IPS DF 6.9 (cell line): Measurements from ENCODE around the gene LTBP2.

Experiments
- DNase-seq: peaks from one replicate; pipeline ENCODE4 v3.0.0-alpha.2; 2013; ENCODE audit warnings: low read depth, low spot score
- H3K27ac ChIP-seq: one replicate; pipeline ENCODE4 v1.5.1; 2013; ENCODE audit warnings: low read length, control low read depth
- H3K27me3 ChIP-seq: 2 replicates; pipeline ENCODE4 v1.6.1; 2013; ENCODE audit warnings: mild to moderate bottlenecking, low read length; ENCODE audit not compliant: control insufficient read depth, insufficient read depth
- H3K36me3 ChIP-seq: 2 replicates; pipeline ENCODE4 v1.6.1; 2013; ENCODE audit warnings: low read length; ENCODE audit not compliant: control insufficient read depth, insufficient read depth
- H3K4me1 ChIP-seq: 2 replicates; pipeline ENCODE4 v1.6.1; 2013; ENCODE audit warnings: low read length; ENCODE audit not compliant: control insufficient read depth, insufficient read depth
- H3K4me3 ChIP-seq: 2 replicates; pipeline ENCODE4 v1.5.1; 2013; ENCODE audit warnings: mild to moderate bottlenecking, low read length
- H3K9me3 ChIP-seq: 2 replicates; pipeline ENCODE4 v1.6.1; 2013; ENCODE audit warnings: low read length, inconsistent platforms; ENCODE audit not compliant: control insufficient read depth, insufficient read depth
- WGBS: extraction: QIAGEN DNeasy Blood & Tissue Kit; methylation state at CpG from one replicate; pipeline ENCODE4 v1.1.7; 2013; ENCODE audit warnings: mixed read lengths, missing lambda C conversion rate; ENCODE audit not compliant: insufficient read length, insufficient coverage; 5-methylcytosine and 5-hydroxymethylcytosine counted together

Gene LTBP2

DNA sequence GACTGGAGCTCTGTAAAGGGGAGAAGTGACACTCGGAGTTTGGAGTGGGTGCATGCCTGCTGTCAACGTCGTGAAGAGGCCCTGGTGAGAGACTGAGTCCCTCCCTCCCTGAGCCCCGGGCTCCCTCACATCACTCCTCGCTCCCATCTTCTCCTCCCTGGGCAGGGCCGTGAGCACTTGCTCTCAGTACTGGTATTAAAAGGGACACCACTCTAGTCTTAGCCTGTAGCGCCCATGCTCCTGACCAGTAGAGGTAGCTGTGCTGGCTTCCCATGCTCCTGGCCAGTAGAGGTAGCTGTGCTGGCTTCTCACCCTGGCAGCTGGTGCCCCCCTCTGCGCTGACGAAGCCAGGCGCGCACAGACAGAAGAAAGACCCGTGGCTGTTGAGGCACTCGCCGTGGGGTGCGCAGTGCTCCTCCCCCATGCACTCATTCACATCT lies 103.7 kb downstream of the LTBP2 start:
- H3K27ac ChIP-seq = no peak overlapping the region
- no CpG with 5 or more reads among the region's 15 CpGs for WGBS
- no peak for DNase-seq
- no peaks in the 10 kb centered on the region; the same call in 1 of the 2 replicates for H3K36me3 ChIP-seq
- no peaks in the 10 kb centered on the region for H3K27me3 ChIP-seq
- H3K4me3 ChIP-seq = no peak overlapping the region
- no peaks in the 10 kb centered on the region for H3K9me3 ChIP-seq
- H3K4me1 ChIP-seq = peaks cover 3% of the 10 kb centered on the region

DNA sequence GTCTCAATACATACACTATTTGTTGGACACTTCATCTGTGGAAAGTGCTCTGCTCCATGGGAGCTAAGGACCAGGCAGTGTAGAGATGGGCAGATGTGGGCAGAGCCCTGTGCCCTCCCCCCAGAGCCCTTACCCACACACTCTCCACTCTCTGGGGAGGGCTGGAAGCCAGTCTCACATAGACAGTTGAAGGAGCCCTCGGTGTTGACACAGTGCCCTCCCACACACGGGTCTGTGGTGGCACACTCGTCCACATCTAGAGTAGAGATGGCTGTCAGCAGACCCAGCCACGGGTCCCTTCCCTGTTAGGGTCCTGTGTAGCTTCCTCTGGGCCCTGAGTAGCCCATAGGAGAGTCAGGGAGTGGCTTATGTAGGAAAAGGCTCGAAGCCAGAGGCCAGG lies 104.2 kb downstream of the LTBP2 start:
- H3K27me3 ChIP-seq = no peaks in the 10 kb centered on the region
- H3K27ac ChIP-seq = no peak overlapping the region
- H3K9me3 ChIP-seq = no peaks in the 10 kb centered on the region
- no peak for DNase-seq
- WGBS = no CpG with 5 or more reads among the region's 5 CpGs
- no peaks in the 10 kb centered on the region; the same call in 1 of the 2 replicates for H3K36me3 ChIP-seq
- H3K4me3 ChIP-seq = no peak overlapping the region
- peaks cover 3% of the 10 kb centered on the region for H3K4me1 ChIP-seq

DNA sequence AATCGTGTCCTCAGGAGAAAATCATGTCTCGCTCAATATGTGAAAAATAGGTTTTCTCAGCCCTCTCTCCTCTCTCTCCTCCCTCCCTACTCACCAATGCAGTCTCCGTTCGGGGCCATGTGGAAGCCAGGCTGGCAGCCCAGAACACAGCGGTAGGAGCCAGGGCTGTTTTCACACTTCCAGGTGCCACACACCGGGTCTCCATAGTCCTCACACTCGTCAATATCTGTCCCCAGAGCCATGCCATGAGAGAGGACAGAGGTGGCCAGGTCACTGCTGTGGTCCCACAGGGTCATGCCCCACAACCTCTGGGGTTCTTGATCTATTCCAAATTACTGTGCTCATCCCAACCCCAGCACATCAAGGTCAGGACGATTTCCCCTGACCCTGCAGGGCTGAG lies 105.0 kb downstream of the LTBP2 start:
- no peak overlapping the region for H3K27ac ChIP-seq
- no peak for DNase-seq
- H3K4me3 ChIP-seq = no peak overlapping the region
- peaks cover 3% of the 10 kb centered on the region for H3K4me1 ChIP-seq
- no CpG with 5 or more reads among the region's 8 CpGs for WGBS
- no peaks in the 10 kb centered on the region; the same call in 1 of the 2 replicates for H3K36me3 ChIP-seq
- H3K9me3 ChIP-seq = no peaks in the 10 kb centered on the region
- no peaks in the 10 kb centered on the region for H3K27me3 ChIP-seq

DNA sequence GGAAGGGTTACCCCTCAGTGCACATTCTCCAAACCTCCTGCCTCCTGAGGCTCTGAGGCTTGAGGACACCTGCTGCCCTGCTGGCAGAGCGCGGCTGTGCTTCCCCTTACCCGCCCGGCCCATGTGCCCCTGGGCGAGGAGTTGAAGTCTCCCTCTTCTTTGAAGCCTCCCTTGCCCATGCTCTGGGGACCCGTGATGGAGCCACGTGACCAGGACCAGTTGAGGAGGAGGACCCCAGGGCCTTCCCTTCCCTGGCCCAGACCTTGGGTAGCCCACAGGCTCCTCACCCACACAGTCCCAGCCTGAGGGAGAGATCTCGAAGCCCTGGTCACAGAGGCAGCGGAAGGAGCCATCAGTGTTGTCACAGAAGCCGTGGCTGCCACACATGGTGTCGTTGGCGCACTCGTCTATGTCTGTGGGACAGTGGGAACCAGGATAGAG lies 105.6 kb downstream of the LTBP2 start:
- Histone ChIP-seq H3K27me3 (no peaks in the 10 kb centered on the region), H3K4me1 (peaks cover 4% of the 10 kb centered on the region), H3K36me3 (no peaks in the 10 kb centered on the region; the same call in 1 of the 2 replicates), H3K9me3 (no peaks in the 10 kb centered on the region), H3K27ac (no peak overlapping the region), H3K4me3 (no peak overlapping the region)
- DNase-seq = no peak
- no CpG with 5 or more reads among the region's 13 CpGs for WGBS

DNA sequence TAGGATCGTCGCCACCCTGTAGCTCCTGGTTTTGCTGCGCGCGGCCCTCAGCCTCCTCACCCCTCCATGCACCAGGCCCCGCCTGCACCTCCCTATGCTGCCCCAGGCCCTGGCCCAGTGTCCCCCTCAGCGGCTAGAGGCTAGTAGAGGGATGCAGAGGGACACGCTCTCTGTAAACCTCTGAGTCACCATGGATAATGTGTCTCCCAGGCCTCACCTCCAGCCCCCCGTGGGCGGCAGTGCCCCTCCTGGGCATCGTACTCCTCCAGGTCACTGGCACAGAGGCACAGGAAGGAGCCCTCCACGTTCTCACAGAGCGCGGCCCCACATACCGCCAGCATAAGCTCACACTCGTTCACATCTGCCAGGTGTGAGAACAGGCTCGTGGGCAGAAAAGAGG lies 106.2 kb downstream of the LTBP2 start:
- Histone ChIP-seq H3K9me3 (no peaks in the 10 kb centered on the region), H3K27ac (no peak overlapping the region), H3K36me3 (no peaks in the 10 kb centered on the region; the same call in 1 of the 2 replicates), H3K4me1 (peaks cover 6% of the 10 kb centered on the region), H3K27me3 (no peaks in the 10 kb centered on the region), H3K4me3 (no peak overlapping the region)
- no peak for DNase-seq
- WGBS = no CpG with 5 or more reads among the region's 17 CpGs

DNA sequence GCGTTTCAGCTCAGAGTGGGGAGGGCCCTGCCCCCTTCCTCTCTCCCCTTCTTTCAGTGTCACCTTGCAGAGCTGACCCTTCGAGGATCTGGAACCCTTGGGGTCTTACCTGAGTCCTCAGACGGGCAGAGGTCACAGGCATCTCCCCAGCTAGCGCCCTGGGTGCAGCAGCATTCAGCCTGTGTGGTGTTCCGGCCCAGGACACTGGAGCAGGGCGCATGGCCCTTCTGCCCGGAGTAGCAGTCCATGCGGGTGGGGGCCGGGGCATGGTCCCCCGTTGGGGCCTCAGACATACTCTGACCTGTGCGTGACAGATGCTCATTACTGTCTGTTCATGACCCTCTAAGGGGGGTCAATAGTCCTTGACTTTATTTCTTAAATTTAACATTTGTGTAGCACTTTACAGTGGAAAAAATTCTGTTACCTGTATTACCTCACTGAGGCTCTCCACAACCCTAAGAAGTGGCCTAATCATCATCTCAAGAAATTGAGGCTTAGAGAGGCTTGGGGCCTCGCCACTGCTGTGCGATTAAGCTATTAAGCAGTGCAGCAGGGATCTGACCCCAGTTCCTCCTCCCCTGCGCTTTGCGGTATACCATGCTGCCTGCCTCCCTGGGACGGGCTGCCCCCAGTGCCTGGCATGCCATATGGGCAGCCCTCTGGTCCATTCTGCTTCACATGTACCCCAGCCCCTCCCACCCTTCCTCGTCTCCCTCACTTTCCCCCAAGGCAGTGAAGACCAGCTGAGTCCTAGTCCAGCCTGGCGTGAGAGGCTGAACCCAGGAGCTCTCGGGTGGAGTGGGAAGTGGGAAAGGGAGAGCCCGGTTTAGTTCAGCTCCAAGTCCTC lies 106.9 kb downstream of the LTBP2 start:
- WGBS = no CpG with 5 or more reads among the region's 20 CpGs
- Histone ChIP-seq H3K36me3 (no peaks in the 10 kb centered on the region; the same call in 1 of the 2 replicates), H3K4me1 (peaks cover 10% of the 10 kb centered on the region), H3K4me3 (no peak overlapping the region), H3K9me3 (no peaks in the 10 kb centered on the region), H3K27me3 (no peaks in the 10 kb centered on the region), H3K27ac (no peak overlapping the region)
- DNase-seq = no peak

DNA sequence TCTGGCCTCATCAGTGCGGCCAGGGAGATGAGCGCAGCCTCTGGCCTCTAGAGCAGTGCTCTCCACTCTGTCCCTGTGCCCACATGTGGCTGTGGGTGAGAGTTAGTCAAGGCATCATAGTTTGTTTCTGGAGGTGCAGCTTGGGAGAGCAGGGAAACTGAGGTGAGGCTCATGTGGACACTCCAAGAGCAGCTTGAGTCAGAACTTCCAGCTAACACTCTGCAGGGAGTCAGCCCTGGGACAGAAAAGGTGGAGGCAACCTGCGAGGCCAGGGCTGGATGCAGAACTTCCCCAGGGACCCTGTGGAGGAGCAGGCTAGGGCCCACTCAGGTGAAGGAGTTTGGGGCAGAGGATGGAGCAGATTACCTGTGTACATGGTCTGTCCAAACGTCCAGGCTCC lies 107.6 kb downstream of the LTBP2 start:
- Histone ChIP-seq H3K27me3 (no peaks in the 10 kb centered on the region), H3K4me3 (no peak overlapping the region), H3K36me3 (no peaks in the 10 kb centered on the region; the same call in 1 of the 2 replicates), H3K27ac (no peak overlapping the region), H3K9me3 (no peaks in the 10 kb centered on the region), H3K4me1 (peaks cover 10% of the 10 kb centered on the region)
- WGBS = no CpG with 5 or more reads among the region's 4 CpGs
- DNase-seq = no peak

DNA sequence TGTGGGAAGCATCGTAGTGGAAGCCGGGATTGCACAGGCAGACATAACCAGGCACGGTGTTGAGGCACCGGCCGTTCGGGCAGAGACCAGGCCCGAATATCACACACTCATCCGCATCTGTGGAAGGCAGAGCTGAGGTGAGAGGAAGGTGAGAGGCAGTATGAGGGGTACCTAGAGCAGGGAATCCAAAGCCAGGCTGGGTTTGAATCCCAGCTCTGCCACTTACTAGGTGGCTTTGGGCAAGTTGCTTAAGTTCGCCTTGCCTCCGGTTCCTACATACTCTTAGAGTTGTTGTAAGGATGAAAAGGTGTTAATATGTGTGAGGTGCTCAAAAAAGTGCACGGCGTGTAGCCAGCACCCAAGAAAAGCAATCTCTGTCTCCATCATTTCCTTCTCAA lies 108.1 kb downstream of the LTBP2 start:
- H3K9me3 ChIP-seq = no peaks in the 10 kb centered on the region
- peaks cover 10% of the 10 kb centered on the region for H3K4me1 ChIP-seq
- DNase-seq = no peak
- H3K36me3 ChIP-seq = no peaks in the 10 kb centered on the region; the same call in 1 of the 2 replicates
- H3K4me3 ChIP-seq = no peak overlapping the region
- H3K27me3 ChIP-seq = no peaks in the 10 kb centered on the region
- H3K27ac ChIP-seq = no peak overlapping the region
- no CpG with 5 or more reads among the region's 12 CpGs for WGBS

DNA sequence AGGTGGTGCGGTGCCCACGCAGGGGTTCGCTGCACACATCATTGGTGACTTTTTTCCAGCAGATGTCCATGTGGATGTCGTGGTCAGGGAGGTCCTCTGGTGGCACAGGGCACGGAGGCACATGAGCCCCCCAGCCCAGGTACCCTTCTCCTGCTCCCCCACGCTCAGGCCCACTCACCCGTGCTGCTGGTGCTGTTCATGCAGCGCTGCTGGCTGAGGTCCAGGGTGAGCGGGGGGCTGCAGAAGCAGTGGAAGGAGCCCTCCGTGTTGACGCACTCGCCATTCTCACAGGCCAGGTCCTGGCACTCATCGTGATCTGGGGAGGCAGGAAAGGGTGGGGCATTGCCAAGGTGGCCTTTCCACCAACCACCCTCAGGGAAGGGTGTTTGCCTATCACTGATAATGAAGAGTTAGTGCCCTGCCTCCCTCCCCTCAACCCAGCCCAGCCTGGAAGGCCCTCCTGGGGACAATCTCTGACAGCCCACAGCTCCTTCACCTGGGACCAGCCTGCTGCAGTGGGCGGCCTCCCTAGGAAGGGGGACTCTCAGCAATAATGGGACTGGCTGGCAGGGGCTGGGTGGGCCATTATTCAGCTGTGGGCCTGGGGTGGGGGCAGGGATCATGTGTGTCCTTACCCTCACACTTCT lies 108.6 kb downstream of the LTBP2 start:
- DNase-seq = no peak
- no CpG with 5 or more reads among the region's 14 CpGs for WGBS
- no peaks in the 10 kb centered on the region; the same call in 1 of the 2 replicates for H3K36me3 ChIP-seq

DNA sequence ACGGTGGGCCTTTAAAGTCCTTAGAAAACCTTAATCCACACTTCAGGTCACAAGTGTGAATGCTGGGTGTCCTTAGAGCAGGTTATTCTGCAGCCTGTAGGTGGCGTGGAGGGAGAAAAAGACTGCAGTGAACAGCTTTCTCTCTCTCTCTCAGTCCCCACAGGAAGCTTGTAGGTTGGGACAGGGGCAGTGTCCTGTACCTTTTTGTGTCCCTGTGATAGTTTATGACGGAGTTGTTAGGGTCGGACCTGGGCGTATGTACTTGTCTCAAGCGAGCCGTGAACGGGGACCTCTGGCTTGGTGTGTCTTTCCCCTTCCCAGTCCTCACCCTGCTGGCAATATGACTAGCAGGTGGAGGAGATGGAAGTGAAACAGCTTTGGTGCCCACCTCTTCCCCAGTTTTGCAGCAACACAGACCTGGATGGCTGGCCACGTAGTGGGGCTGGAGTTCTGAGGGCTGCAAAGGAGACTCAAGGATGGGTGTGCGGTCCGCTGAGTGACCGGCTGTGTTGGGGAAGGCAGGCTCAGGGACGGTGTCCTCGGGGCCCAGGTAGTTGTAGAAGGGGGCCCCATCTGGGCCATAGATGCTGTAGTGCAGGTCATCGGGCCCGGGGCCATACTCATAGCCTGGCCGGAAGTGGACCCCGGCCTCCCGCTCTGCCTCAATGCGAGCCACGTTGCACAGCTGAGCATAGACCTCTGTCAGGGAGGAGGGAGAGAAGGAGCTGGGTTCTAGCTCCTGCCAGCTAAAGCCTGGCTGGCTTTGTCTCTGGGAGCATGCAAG lies 109.6 kb downstream of the LTBP2 start:
- no CpG with 5 or more reads among the region's 21 CpGs for WGBS
- Histone ChIP-seq H3K9me3 (no peaks in the 10 kb centered on the region), H3K27me3 (no peaks in the 10 kb centered on the region), H3K36me3 (no peaks in the 10 kb centered on the region; the same call in 1 of the 2 replicates), H3K27ac (no peak overlapping the region), H3K4me3 (no peak overlapping the region), H3K4me1 (peaks cover 7% of the 10 kb centered on the region; the same call in 1 of the 2 replicates)
- no peak for DNase-seq

More for the DNA sequence above, 108.6 kb downstream of the LTBP2 start:
- H3K27me3 ChIP-seq = no peaks in the 10 kb centered on the region
- peaks cover 7% of the 10 kb centered on the region; the same call in 1 of the 2 replicates for H3K4me1 ChIP-seq
- no peak overlapping the region for H3K27ac ChIP-seq
- H3K9me3 ChIP-seq = no peaks in the 10 kb centered on the region
- no peak overlapping the region for H3K4me3 ChIP-seq
